Nephron (organoid): Measurements from ENCODE around the gene UQCC5.

ENCODE experiments used
- H3K27ac Mint-ChIP-seq, 3 experiments: 2 replicates each; pipeline ENCODE4 v1.8.0; 2020; ENCODE audit warnings: mixed read lengths in 3 of 3, mild to moderate bottlenecking in 2 of 3, moderate library complexity in 1 of 3
- H3K27me3 Mint-ChIP-seq: 2 replicates; pipeline ENCODE4 v1.8.0; 2021; ENCODE audit warnings: low read depth, mild to moderate bottlenecking, moderate library complexity, mixed read lengths
- H3K36me3 Mint-ChIP-seq: 2 replicates; pipeline ENCODE4 v1.8.0; 2020; ENCODE audit warnings: low read depth, mixed read lengths
- H3K4me1 Mint-ChIP-seq: 2 replicates; pipeline ENCODE4 v1.8.0; 2020; ENCODE audit warnings: mixed read lengths
- H3K4me3 Mint-ChIP-seq, 3 experiments: 2 replicates each; pipeline ENCODE4 v1.8.0; 2020; ENCODE audit warnings: mild to moderate bottlenecking in 3 of 3, mixed read lengths in 3 of 3, moderate library complexity in 2 of 3
- H3K9me3 Mint-ChIP-seq: 2 replicates; pipeline ENCODE4 v1.8.0; 2020; ENCODE audit warnings: mixed read lengths
- TF ChIP-seq, protein P1 (sequence below), 3 experiments: fragments of 200-600 bp; sonication (generic); IDR thresholded peaks; one replicate each; pipeline ENCODE4 v1.5.0; 2021; ENCODE audit warnings: antibody characterized with exemption in 3 of 3; ENCODE audit not compliant: unreplicated experiment in 3 of 3

UQCC5 gene

DNA sequence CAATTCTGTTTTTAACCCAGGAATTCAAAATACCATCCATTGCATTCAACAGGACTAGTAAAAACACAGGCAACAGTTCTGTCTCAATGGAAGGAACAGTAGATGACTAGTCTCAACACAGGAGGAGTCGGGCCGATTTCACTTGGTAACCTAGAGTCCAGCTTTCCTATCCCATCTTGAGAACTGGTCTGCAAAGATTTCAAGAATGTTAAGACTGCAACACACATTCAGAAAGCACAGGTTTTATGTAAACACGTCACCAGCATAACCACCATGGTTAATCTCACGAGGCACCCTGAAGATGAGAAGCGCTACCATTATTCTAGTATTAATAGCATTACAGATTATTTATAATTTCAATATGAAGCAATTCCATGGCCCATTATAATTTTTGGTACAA, 22.0 kb downstream of the UQCC5 start:
- Mint-ChIP-seq H3K4me3 (no peak overlapping the region), H3K27me3 (no peaks in the 10 kb centered on the region), H3K36me3 (peaks cover 74% of the 10 kb centered on the region), H3K9me3 (no peaks in the 10 kb centered on the region), H3K27ac (no peak overlapping the region), H3K4me1 (no peaks in the 10 kb centered on the region)
- TF ChIP-seq, protein P1, sequence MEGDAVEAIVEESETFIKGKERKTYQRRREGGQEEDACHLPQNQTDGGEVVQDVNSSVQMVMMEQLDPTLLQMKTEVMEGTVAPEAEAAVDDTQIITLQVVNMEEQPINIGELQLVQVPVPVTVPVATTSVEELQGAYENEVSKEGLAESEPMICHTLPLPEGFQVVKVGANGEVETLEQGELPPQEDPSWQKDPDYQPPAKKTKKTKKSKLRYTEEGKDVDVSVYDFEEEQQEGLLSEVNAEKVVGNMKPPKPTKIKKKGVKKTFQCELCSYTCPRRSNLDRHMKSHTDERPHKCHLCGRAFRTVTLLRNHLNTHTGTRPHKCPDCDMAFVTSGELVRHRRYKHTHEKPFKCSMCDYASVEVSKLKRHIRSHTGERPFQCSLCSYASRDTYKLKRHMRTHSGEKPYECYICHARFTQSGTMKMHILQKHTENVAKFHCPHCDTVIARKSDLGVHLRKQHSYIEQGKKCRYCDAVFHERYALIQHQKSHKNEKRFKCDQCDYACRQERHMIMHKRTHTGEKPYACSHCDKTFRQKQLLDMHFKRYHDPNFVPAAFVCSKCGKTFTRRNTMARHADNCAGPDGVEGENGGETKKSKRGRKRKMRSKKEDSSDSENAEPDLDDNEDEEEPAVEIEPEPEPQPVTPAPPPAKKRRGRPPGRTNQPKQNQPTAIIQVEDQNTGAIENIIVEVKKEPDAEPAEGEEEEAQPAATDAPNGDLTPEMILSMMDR (IDR thresholded peaks at IDR 0.05; ENCODE audit: unreplicated experiment in 3 of 3), result no peak

DNA sequence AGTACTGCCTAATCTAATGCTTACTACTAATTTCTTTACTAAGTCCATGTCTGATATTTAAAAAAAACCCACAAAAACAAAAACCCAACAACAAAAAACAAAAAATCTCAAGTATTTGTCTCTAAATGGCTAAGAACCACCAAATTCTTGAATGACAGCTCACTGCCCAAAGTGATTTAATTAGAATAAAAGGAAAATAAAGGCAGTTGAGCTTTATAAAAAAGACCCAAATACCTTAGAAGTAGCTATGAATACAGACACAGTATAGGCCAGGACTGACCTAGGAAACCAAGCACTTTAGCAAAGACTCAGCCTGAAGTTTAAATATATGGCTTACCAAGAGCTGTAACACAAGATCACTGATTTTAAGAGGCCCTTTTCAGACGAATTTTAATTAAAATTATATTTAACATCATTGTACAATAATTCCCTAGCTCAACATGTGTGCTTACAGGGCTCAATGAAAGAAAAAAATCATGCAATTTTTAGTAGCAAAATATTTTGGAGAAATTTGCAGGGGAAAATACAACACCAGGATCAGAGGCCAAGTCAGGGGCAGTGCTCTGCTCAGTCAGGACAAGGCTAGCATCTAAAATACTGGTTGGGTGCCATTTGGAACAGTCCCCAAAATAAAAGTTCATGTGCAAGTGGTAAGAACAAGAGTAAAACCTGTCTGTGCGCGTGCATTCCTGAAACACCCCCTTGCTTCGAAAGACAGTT, 24.8 kb downstream of the UQCC5 start:
- TF ChIP-seq, protein P1 (IDR thresholded peaks at IDR 0.05; ENCODE audit: unreplicated experiment in 3 of 3), result no peak
- H3K36me3 Mint-ChIP-seq, result peaks cover 62% of the 10 kb centered on the region
- no peak overlapping the region for H3K4me3 Mint-ChIP-seq
- no peak overlapping the region for H3K27ac Mint-ChIP-seq
- no peaks in the 10 kb centered on the region for H3K4me1 Mint-ChIP-seq
- no peaks in the 10 kb centered on the region for H3K27me3 Mint-ChIP-seq
- no peaks in the 10 kb centered on the region for H3K9me3 Mint-ChIP-seq

DNA sequence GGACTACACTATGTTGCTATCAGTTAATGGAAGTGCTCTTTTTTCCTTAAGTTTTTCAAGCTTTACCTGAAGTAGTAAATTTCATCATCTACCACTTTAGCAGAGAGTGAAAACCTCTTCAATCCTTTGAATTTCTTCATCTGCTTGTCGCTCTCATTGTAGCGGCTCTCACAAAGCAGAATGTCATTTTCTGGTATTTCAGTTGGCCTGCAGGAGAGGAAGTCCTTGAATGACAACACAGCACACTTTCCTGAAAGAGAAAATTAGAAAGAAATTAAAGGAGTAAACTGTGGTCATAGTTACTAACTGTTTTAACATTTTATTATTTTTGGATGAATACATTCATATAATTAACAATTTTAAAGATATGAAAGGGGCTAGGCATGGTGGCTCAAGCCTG, 27.6 kb downstream of the UQCC5 start:
- no peaks in the 10 kb centered on the region for H3K9me3 Mint-ChIP-seq

DNA sequence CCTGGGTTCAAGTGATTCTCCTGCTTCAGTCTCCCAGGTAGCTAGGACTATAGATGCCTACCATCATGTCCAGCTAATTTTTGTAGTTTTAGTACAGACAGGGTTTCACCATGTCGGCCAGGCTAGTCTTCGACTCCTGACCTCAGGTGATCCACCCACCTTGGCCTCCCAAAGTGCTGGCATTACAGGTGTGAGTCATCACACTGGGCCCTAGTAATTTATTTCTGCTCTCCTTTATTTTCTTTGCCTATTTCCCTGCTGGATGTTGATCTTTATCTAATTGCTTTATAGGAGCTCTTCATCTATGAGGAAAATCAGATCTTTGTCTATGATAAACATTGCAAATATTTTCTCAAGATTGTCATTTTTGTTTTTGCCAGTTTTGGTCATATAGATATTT, 31.7 kb downstream of the UQCC5 start:
- Mint-ChIP-seq H3K27ac (no peak overlapping the region), H3K27me3 (no peaks in the 10 kb centered on the region), H3K4me1 (no peaks in the 10 kb centered on the region)

More for the DNA sequence above, 27.6 kb downstream of the UQCC5 start:
- TF ChIP-seq, protein P1 (IDR thresholded peaks at IDR 0.05; ENCODE audit: unreplicated experiment in 3 of 3), result no peak
- no peaks in the 10 kb centered on the region for H3K4me1 Mint-ChIP-seq
- peaks cover 60% of the 10 kb centered on the region for H3K36me3 Mint-ChIP-seq
- no peak overlapping the region for H3K4me3 Mint-ChIP-seq
- no peak overlapping the region for H3K27ac Mint-ChIP-seq
- H3K27me3 Mint-ChIP-seq, result no peaks in the 10 kb centered on the region

DNA sequence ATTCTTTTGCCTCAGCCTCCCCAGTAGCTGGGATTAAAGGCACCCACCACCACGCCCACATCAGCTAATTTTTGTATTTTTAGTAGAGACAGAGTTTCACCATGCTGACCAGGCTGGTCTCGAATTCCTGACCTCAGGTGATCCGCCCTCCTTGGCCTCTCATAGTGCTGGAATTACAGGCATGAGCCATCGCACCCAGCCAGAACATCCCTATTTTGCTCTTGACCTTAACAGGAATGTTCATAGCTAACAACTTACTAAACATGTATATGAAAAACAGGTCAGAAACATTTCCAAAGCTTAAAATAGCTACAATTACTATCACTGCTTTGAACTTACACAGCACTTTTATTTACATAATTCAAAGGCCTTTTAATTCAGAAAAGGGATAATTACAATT, 33.7 kb downstream of the UQCC5 start:
- no peaks in the 10 kb centered on the region for H3K4me1 Mint-ChIP-seq
- H3K27ac Mint-ChIP-seq, result no peak overlapping the region
- peaks cover 52% of the 10 kb centered on the region for H3K36me3 Mint-ChIP-seq
- H3K27me3 Mint-ChIP-seq, result no peaks in the 10 kb centered on the region
- H3K4me3 Mint-ChIP-seq, result no peak overlapping the region
- TF ChIP-seq, protein P1 (IDR thresholded peaks at IDR 0.05; ENCODE audit: unreplicated experiment in 3 of 3), result no peak
- H3K9me3 Mint-ChIP-seq, result no peaks in the 10 kb centered on the region

More for the DNA sequence above, 31.7 kb downstream of the UQCC5 start:
- TF ChIP-seq, protein P1 (IDR thresholded peaks at IDR 0.05; ENCODE audit: unreplicated experiment in 3 of 3), result no peak
- Mint-ChIP-seq H3K4me3 (no peak overlapping the region), H3K9me3 (no peaks in the 10 kb centered on the region), H3K36me3 (peaks cover 45% of the 10 kb centered on the region)

DNA sequence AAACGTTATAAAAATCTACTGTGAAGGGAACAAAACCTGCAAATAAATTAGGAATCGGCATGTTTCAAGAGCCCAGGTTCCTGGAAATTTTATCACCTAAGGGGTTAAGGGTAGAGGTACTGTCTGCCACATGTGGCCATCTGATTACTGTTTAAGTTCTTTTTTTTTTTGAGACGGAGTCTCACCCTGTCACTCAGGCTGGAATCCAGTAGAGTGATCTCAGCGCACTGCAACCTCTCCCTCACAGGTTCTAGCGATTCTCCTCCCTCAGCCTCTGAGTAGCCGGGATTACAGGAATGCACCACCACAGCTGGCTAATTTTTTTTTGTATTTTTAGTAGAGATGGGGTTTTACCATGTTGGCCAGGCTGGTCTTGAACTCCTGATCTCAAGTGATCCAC, 35.8 kb downstream of the UQCC5 start:
- no peak overlapping the region for H3K27ac Mint-ChIP-seq
- H3K27me3 Mint-ChIP-seq, result no peaks in the 10 kb centered on the region
- TF ChIP-seq, protein P1 (IDR thresholded peaks at IDR 0.05; ENCODE audit: unreplicated experiment in 3 of 3), result no peak
- peaks cover 63% of the 10 kb centered on the region for H3K36me3 Mint-ChIP-seq
- H3K9me3 Mint-ChIP-seq, result no peaks in the 10 kb centered on the region
- H3K4me3 Mint-ChIP-seq, result no peak overlapping the region
- no peaks in the 10 kb centered on the region for H3K4me1 Mint-ChIP-seq
